Adrenal gland (tissue), 12 donors: Measurements from ENCODE around the gene THAP12. TPM values are rescaled to one million over a fixed set of nuclear protein-coding genes. Genes with fewer than 3 reads are reported as not detected.
"Not testable (repeated sequence)": the region's sequence is repeated elsewhere in the genome, so short reads cannot be mapped to it uniquely, and the experiment has no call there.

Source experiments
- DNase-seq, 7 donors: peaks; one replicate each; pipeline ENCODE4 v3.0.0-alpha.2; 2019 to 2020
- H3K27ac ChIP-seq, 5 donors: fragments of 200-600 bp; sonication (generic) in 4 of 5; 1 replicate in 3 of 5; 2 replicates in 2 of 5; pipeline versions ENCODE4 v1.5.1 to v1.8.0; 2016 to 2020; ENCODE audit warnings: mild to moderate bottlenecking in 1 of 5
- H3K27me3 ChIP-seq: fragments of 200-600 bp; 2 replicates; pipeline ENCODE4 v1.8.0; 2021
- H3K36me3 ChIP-seq, 2 donors: fragments of 200-600 bp; replicated peaks in 1 of 2; 1 replicate in 1 of 2; 2 replicates in 1 of 2; pipeline versions ENCODE4 v1.5.1 to v1.8.0; 2018 to 2022
- H3K4me1 ChIP-seq, 2 donors: fragments of 200-600 bp; replicated peaks in 1 of 2; 1 replicate in 1 of 2; 2 replicates in 1 of 2; pipeline versions ENCODE4 v1.5.1 to v1.8.0; 2018 to 2021
- H3K4me3 ChIP-seq, 4 donors: fragments of 200-600 bp; sonication (generic) in 3 of 4; one replicate each; pipeline ENCODE4 v1.5.1; 2016 to 2018
- H3K9me3 ChIP-seq, 3 donors: fragments of 200-600 bp; sonication (generic) in 1 of 3; replicated peaks in 1 of 3; 1 replicate in 2 of 3; 2 replicates in 1 of 3; pipeline versions ENCODE4 v1.5.1 to v1.8.0; 2016 to 2021
- CTCF ChIP-seq, 6 experiments: fragments of 450-650 bp in 4 of 6; fragments of 200-600 bp in 2 of 6; sonication (generic) in 1 of 6; IDR thresholded peaks; 1 replicate in 5 of 6; 2 replicates in 1 of 6; pipeline versions ENCODE4 v1.5.1 to v1.8.0; 2016 to 2021; ENCODE audit warnings: antibody characterized with exemption in 6 of 6, mild to moderate bottlenecking in 2 of 6, moderate library complexity in 1 of 6
- POLR2A ChIP-seq, 2 donors: fragments of 450-650 bp; IDR thresholded peaks; one replicate each; pipeline ENCODE4 v1.6.1; 2017; ENCODE audit warnings: antibody characterized with exemption in 2 of 2, mild to moderate bottlenecking in 2 of 2, moderate library complexity in 1 of 2
- WGBS, 4 donors: extraction: QIAGEN DNeasy Blood & Tissue Kit in 2 of 4; methylation state at CpG; one replicate each; pipeline versions ENCODE4 v1.1.5 to v1.1.7; 2013 to 2017; 5-methylcytosine and 5-hydroxymethylcytosine counted together
- intact Hi-C, 2 donors: fragments of 100-400 bp; cut with DNase I; formaldehyde crosslinking; loops; one replicate each; pipeline versions ENCODE4 v1.14.1 to v1.15.0; 2022 to 2023
- polyA plus RNA-seq, 3 donors: library from polyadenylated mRNA; stranded (reverse); fragments of 200-250 nt in 2 of 3; fragments of 350-450 nt in 1 of 3; fragmentation: Illumina TruSeq in 1 of 3; extraction: RNeasy Lipid Tissue Mini Kit (QIAGEN cat#74804) in 1 of 3; gene quantifications; one replicate each; pipeline ENCODE4 v1.2.3, GENCODE V29; 2013 to 2014
- total RNA-seq, 9 donors: library from RNA; depleted of rRNA in 4 of 9; stranded (reverse); fragments of >200 nt in 4 of 9; fragments of 120-200 nt in 1 of 9; fragmentation: NEBNext Ultra II Directional in 1 of 9; extraction: Animal tissue kit (Norgen Biotek cat#: 25700) in 1 of 9; gene quantifications; one replicate each; pipeline versions ENCODE4 v1.1.0 to v1.2.4, GENCODE V29; 2013 to 2023
- donor health status: healthy with polysubstance abuse.
- donor health status: Bipolar disorder and iron deficiency.
- donor health status: DM: yes; HTN: yes; CAD: no.
- donor health status: DM: no; HTN: no; CAD: no.
- donor health status: DM: no; HTN: no; CAD: no.
- donor health status: DM: yes; HTN: yes; CAD: no.

The THAP12 gene
- total and polyA plus RNA-seq, 12 donors: 18.9 to 75.4 (median 42.0) TPM

DNA sequence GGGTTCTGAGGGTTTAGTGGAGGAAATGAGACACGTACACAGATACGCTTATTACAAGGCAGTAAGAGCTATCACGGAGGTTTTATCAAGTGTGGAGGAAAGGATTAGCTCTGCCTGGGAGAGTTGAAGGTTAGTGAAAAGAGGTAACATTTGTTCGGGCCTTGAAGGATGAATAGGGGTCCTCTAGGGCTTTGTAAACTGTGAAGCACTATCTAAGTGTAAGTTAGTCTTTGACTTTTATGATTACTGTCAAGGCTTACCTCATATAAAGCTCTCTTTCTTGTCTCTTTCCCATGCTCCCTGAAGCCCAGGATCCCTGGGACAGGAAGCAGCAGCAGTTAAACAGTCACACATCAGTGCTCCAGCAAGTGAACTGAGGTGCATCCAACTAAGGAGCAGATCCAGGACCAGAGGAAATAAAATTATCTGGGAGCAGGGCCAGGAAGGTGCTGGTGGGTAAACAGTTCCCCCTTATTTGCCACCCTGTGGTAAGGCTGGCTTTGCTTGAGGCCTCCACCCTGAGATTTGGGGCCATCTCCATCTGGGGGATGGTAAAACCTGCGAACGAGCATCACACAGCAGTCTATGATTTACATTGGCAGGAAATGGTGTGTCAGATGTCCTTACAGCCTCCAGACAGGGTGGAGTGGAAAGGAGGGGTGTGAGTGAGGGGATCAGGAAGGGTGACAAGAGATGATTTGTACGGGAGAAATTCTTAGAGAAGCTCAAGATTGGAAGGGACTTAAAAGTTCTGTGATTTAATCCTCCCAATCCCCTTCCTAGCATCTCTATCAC is 27.4 kb upstream of the THAP12 start:
- H3K27me3 ChIP-seq: no peaks in the 10 kb centered on the region
- H3K36me3 ChIP-seq: no peaks in the 10 kb centered on the region
- H3K9me3 ChIP-seq: no peaks in the 10 kb centered on the region
- H3K4me3 ChIP-seq: no peak overlapping the region
- 63 to 77% (median 72%) methylated on average over 7 of the region's 7 CpGs for WGBS, 4 donors
- TF ChIP-seq CTCF (IDR thresholded peaks at IDR 0.05) (no peak), POLR2A (IDR thresholded peaks at IDR 0.05) (no peak)
- no peak for DNase-seq
- no peaks in the 10 kb centered on the region for H3K4me1 ChIP-seq
- H3K27ac ChIP-seq: no peak overlapping the region
- intact Hi-C loops: no loop called here

DNA sequence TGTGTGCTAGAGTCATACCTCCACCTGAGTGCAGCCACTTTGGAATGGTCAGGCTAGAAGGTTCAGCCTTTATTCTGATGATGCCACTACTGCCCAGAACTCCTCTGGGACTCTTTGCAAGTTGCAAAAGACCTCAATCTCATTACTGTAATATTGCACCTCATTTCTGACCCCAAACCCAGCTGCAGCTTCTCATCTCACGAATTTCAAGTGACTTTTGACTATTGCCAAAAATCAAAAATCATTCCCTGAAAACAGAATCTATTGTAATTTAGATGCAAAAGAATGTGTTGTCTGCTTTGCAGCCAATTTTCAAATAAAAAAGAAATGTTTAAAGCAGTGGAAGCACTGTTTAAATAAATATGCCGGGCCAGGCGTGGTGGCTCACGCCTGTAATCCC is 25.4 kb upstream of the THAP12 start:
- no peaks in the 10 kb centered on the region for H3K9me3 ChIP-seq
- H3K27me3 ChIP-seq: no peaks in the 10 kb centered on the region
- no peak overlapping the region for H3K4me3 ChIP-seq
- no peak for TF ChIP-seq CTCF (IDR thresholded peaks at IDR 0.05)
- TF ChIP-seq POLR2A (IDR thresholded peaks at IDR 0.05): no peak
- intact Hi-C loops: no loop called here
- WGBS, 4 donors: 88 to 96% (median 92%) methylated on average over 4 of the region's 4 CpGs
- DNase-seq: no peak
- H3K27ac ChIP-seq: no peak overlapping the region
- no peaks in the 10 kb centered on the region for H3K4me1 ChIP-seq
- no peaks in the 10 kb centered on the region for H3K36me3 ChIP-seq

GRCh38 chr11:76401484-76401883 is 20.6 kb upstream of the THAP12 start:
- H3K36me3 ChIP-seq, H3K4me1 ChIP-seq, H3K27ac ChIP-seq, intact Hi-C loops, H3K27me3 ChIP-seq, H3K4me3 ChIP-seq, DNase-seq, H3K9me3 ChIP-seq: not testable (repeated sequence)
- whole genome bisulfite sequencing, 4 donors: 87 to 93% (median 93%) methylated on average over 8 of the region's 8 CpGs

GRCh38 chr11:76400967-76401366 is 20.0 kb upstream of the THAP12 start:
- no peak overlapping the region for H3K4me3 ChIP-seq

More at GRCh38 chr11:76400967-76401366, 20.0 kb upstream of the THAP12 start:
- Histone ChIP-seq H3K27ac (no peak overlapping the region), H3K9me3 (no peaks in the 10 kb centered on the region), H3K27me3 (no peaks in the 10 kb centered on the region), H3K4me1 (no peaks in the 10 kb centered on the region), H3K36me3 (no peaks in the 10 kb centered on the region)
- 90 to 100% (median 96%) methylated on average over 1 of the region's 1 CpG for WGBS, 4 donors
- DNase-seq: no peak
- intact Hi-C loops: no loop called here
- TF ChIP-seq POLR2A (IDR thresholded peaks at IDR 0.05) (no peak), CTCF (IDR thresholded peaks at IDR 0.05) (no peak)
